ENCODE measurements around the gene GATD1. TPM values are rescaled to one million over a fixed set of nuclear protein-coding genes. Genes with fewer than 3 reads are reported as not detected.

GATD1 gene
- total RNA-seq, 1 donor from 2014 or later, result 51.9 TPM

- H3K9me3 Mint-ChIP-seq (ENCODE audit: unreplicated experiment), result no peaks in the 10 kb centered on the region
- peak within 1 kb of the TSS; percentile 76 for H3K4me3 ChIP-seq (ENCODE audit: insufficient read depth, low read depth, low read length)
- H3K4me2 ChIP-seq (ENCODE audit: low read length), result peak within 1 kb of the TSS; percentile 98
- H3K27ac Mint-ChIP-seq (ENCODE audit: unreplicated experiment), result no peak within 1 kb of the TSS
- peak within 1 kb of the TSS; percentile 89 for H3K9ac ChIP-seq (ENCODE audit: low read length)
- H2AFZ ChIP-seq (ENCODE audit: low read depth, low read length), result peak within 1 kb of the TSS; percentile 73
- no peak for TF ChIP-seq CTCF (IDR thresholded peaks at IDR 0.05; ENCODE audit: insufficient read depth, low read depth, low read length)
- TF ChIP-seq EZH2 (IDR thresholded peaks at IDR 0.05; ENCODE audit: insufficient read depth, low read length), result no peak
- H3K36me3 ChIP-seq (ENCODE audit: insufficient read depth, low read length), result no peaks in the 10 kb centered on the region
- no peaks in the 10 kb centered on the region for H3K9me3 ChIP-seq (ENCODE audit: insufficient read depth, low read depth, low read length)
- no peaks in the 10 kb centered on the region for H3K27me3 ChIP-seq (ENCODE audit: insufficient read depth, low read length)
- H3K4me3 Mint-ChIP-seq (ENCODE audit: unreplicated experiment), result peak within 1 kb of the TSS; percentile 87
- peaks cover 24% of the 10 kb centered on the region for H3K4me1 ChIP-seq (ENCODE audit: insufficient read depth, low read length)
- FAIRE-seq (no peak), DNase-seq (ENCODE audit: low read depth) (no peak)
- H4K20me1 ChIP-seq (ENCODE audit: insufficient read depth, low read length), result peaks cover 32% of the 10 kb centered on the region
- H3K27ac ChIP-seq (ENCODE audit: low read depth, low read length), result peak within 1 kb of the TSS; percentile 83
- H3K4me1 Mint-ChIP-seq (ENCODE audit: low read depth, unreplicated experiment), result peaks cover 5% of the 10 kb centered on the region
- peaks cover 29% of the 10 kb centered on the region for H3K79me2 ChIP-seq (ENCODE audit: insufficient read depth, low read length)
- H3K36me3 Mint-ChIP-seq (ENCODE audit: low read depth, unreplicated experiment), result peaks cover 1% of the 10 kb centered on the region
- H3K27me3 Mint-ChIP-seq (ENCODE audit: low read depth, unreplicated experiment), result no peaks in the 10 kb centered on the region
Measured at GRCh38 chr11:818396-819128, 41.3 kb upstream of the GATD1 start, which contains the start of gene PNPLA2. Gene PNPLA2, plus strand, starts transcription at chr11:818914. Its CDS starts 805 bp downstream, at chr11:819719.

GRCh38 chr11:816433-816779, 39.1 kb upstream of the GATD1 start:
- Histone ChIP-seq H3K4me3 (ENCODE audit: insufficient read depth, low read depth, low read length) (no peak overlapping the region), H4K20me1 (ENCODE audit: insufficient read depth, low read length) (peaks cover 40% of the 10 kb centered on the region), H3K79me2 (ENCODE audit: insufficient read depth, low read length) (peaks cover 39% of the 10 kb centered on the region), H3K27ac (ENCODE audit: low read depth, low read length) (no peak overlapping the region), H3K4me1 (ENCODE audit: insufficient read depth, low read length) (peaks cover 25% of the 10 kb centered on the region), H3K36me3 (ENCODE audit: insufficient read depth, low read length) (peaks cover 19% of the 10 kb centered on the region), H3K27me3 (ENCODE audit: insufficient read depth, low read length) (no peaks in the 10 kb centered on the region), H3K4me2 (ENCODE audit: low read length) (no peak overlapping the region), H3K9me3 (ENCODE audit: insufficient read depth, low read depth, low read length) (no peaks in the 10 kb centered on the region), H3K9ac (ENCODE audit: low read length) (no peak overlapping the region), H2AFZ (ENCODE audit: low read depth, low read length) (no peak overlapping the region)
- H3K4me1 Mint-ChIP-seq (ENCODE audit: low read depth, unreplicated experiment), result peaks cover 17% of the 10 kb centered on the region
- FAIRE-seq (no peak), DNase-seq (ENCODE audit: low read depth) (no peak)
- no peaks in the 10 kb centered on the region for H3K27me3 Mint-ChIP-seq (ENCODE audit: low read depth, unreplicated experiment)
- H3K4me3 Mint-ChIP-seq (ENCODE audit: unreplicated experiment), result no peak overlapping the region
- TF ChIP-seq CTCF (IDR thresholded peaks at IDR 0.05; ENCODE audit: insufficient read depth, low read depth, low read length), result no peak
- no peak for TF ChIP-seq EZH2 (IDR thresholded peaks at IDR 0.05; ENCODE audit: insufficient read depth, low read length)
- peak overlapping the region; percentile 41 for H3K27ac Mint-ChIP-seq (ENCODE audit: unreplicated experiment)
- H3K9me3 Mint-ChIP-seq (ENCODE audit: unreplicated experiment), result no peaks in the 10 kb centered on the region
- peaks cover 9% of the 10 kb centered on the region for H3K36me3 Mint-ChIP-seq (ENCODE audit: low read depth, unreplicated experiment)
